ENCODE results near the gene RIC1.
"Not testable (repeated sequence)": the region's sequence is repeated elsewhere in the genome, so short reads cannot be mapped to it uniquely, and the experiment has no call there.

DNA sequence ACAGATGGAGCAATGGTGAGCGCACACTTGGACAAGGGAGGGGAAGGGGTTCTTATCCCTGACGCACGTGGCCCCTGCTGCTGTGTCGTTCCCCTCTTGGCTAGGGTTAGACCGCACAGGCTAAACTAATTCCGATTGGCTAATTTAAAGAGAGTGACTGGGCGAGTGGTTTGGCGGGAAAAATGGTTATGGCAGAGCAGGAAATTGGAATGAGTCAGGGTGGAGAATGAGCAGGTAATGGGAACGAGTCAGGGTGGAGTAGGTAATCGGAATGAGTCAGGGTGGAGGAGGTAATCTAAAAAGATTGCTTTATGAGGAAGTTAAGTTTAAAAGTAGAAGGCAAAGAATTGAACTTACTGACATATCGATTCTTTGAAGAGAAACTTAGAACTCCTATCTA lies 46.1 kb downstream of the RIC1 start:
- not testable (repeated sequence) for TF ChIP-seq CTCF, POLR2A, POLR2AphosphoS5 (IDR thresholded peaks at IDR 0.05)

All from prostate gland (tissue), 2 donors.